Gastrocnemius medialis (tissue), 4 donors: ENCODE data around the gene ALG14.

ENCODE experiments used
- POLR2A ChIP-seq, 2 donors: fragments of 450-650 bp; IDR thresholded peaks; one replicate each; pipeline ENCODE4 v1.6.1; 2017; ENCODE audit warnings: antibody characterized with exemption in 2 of 2, mild to moderate bottlenecking in 2 of 2, moderate library complexity in 2 of 2
- TF ChIP-seq, protein P1 (sequence below), 5 experiments: fragments of 450-650 bp in 3 of 5; fragments of 200-600 bp in 2 of 5; sonication (generic) in 2 of 5; IDR thresholded peaks in 4 of 5; conservative IDR thresholded peaks in 1 of 5; 1 replicate in 4 of 5; 2 replicates in 1 of 5; pipeline ENCODE4 v1.5.1; 2016 to 2019; ENCODE audit warnings: antibody characterized with exemption in 5 of 5, mild to moderate bottlenecking in 3 of 5, moderate library complexity in 3 of 5

DNA sequence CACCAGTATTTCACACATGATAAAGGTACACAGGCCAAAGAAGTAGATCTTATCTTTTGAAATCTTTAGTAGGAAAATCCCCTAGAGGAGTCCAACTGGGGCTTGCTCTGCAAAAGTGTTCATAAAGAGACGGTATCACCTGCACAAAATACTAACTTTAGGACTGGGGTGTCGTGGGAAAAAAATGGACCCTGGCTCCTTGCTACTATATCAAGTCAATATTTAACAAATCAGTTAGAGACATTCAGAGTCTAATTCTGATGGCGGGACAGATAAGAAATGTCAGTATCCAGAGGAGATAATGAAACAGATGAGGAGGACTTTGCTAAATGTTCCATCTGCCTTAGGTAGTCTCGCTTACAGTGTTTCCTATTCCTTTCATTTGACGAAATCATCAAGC lies 120.2 kb downstream of the ALG14 start:
- TF ChIP-seq, protein P1, sequence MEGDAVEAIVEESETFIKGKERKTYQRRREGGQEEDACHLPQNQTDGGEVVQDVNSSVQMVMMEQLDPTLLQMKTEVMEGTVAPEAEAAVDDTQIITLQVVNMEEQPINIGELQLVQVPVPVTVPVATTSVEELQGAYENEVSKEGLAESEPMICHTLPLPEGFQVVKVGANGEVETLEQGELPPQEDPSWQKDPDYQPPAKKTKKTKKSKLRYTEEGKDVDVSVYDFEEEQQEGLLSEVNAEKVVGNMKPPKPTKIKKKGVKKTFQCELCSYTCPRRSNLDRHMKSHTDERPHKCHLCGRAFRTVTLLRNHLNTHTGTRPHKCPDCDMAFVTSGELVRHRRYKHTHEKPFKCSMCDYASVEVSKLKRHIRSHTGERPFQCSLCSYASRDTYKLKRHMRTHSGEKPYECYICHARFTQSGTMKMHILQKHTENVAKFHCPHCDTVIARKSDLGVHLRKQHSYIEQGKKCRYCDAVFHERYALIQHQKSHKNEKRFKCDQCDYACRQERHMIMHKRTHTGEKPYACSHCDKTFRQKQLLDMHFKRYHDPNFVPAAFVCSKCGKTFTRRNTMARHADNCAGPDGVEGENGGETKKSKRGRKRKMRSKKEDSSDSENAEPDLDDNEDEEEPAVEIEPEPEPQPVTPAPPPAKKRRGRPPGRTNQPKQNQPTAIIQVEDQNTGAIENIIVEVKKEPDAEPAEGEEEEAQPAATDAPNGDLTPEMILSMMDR (IDR thresholded peaks at IDR 0.05 in 4 of 5, conservative IDR thresholded peaks at IDR 0.05 in 1 of 5), result no peak
- no peak for TF ChIP-seq POLR2A (IDR thresholded peaks at IDR 0.05)
